Activated T-helper 2 cell treated with anti-CD3 and anti-CD28 coated beads, Interferon-gamma antibody, Interleukin-2, Interleukin-4, amounts not matched to agents 10 μg/mL and 5 μg/mL and 100 μg/mL, durations not matched to agents 14 hours and 24 hours and 36 hours (primary cell): ENCODE data around the gene YIF1A. TPM values are rescaled to one million over a fixed set of nuclear protein-coding genes. Genes with fewer than 3 reads are reported as not detected.
"Not testable (repeated sequence)": the region's sequence is repeated elsewhere in the genome, so short reads cannot be mapped to it uniquely, and the experiment has no call there.

Experiments
- DNase-seq: peaks from one replicate; pipeline ENCODE4 v3.0.0; 2021; ENCODE audit warnings: low spot score
- H3K27ac Mint-ChIP-seq: one replicate; pipeline ENCODE4 v1.8.0; 2021; ENCODE audit warnings: mixed read lengths
- H3K27me3 Mint-ChIP-seq: one replicate; pipeline ENCODE4 v1.8.0; 2021; ENCODE audit warnings: low read depth, mixed read lengths
- H3K36me3 Mint-ChIP-seq: one replicate; pipeline ENCODE4 v1.8.0; 2021; ENCODE audit warnings: low read depth, mixed read lengths
- H3K4me1 Mint-ChIP-seq: one replicate; pipeline ENCODE4 v1.8.0; 2021; ENCODE audit warnings: low read depth, mixed read lengths
- H3K4me3 Mint-ChIP-seq: one replicate; pipeline ENCODE4 v1.8.0; 2021; ENCODE audit warnings: low read depth, mild to moderate bottlenecking, moderate library complexity, mixed read lengths
- H3K9me3 Mint-ChIP-seq: one replicate; pipeline ENCODE4 v1.8.0; 2021; ENCODE audit warnings: mixed read lengths
- intact Hi-C: fragments of 100-400 bp; cut with micrococcal nuclease; formaldehyde crosslinking; loops from one replicate; pipeline ENCODE4 v1.15.1; 2023
- total RNA-seq: library from RNA; stranded (reverse); gene quantifications from 2 replicates; pipeline ENCODE4 v1.2.3, GENCODE V29; 2022

The YIF1A gene
- total RNA-seq, 1 donor from 2014 or later, result 78.9 TPM

- H3K27ac Mint-ChIP-seq, intact Hi-C loops: not testable (repeated sequence)
These were observed 31.3 kb upstream of the YIF1A start for GRCh38 chr11:66320289-66320688.

GRCh38 chr11:66318600-66318970 lies 29.6 kb upstream of the YIF1A start:
- Mint-ChIP-seq H3K27me3 (no peaks in the 10 kb centered on the region), H3K4me1 (peaks cover 17% of the 10 kb centered on the region), H3K27ac (no peak overlapping the region), H3K36me3 (no peaks in the 10 kb centered on the region), H3K4me3 (no peak overlapping the region), H3K9me3 (peaks cover 6% of the 10 kb centered on the region)
- DNase-seq, result no peak
- intact Hi-C loops, result no loop called here

More at GRCh38 chr11:66320289-66320688, 31.3 kb upstream of the YIF1A start:
- DNase-seq, H3K36me3 Mint-ChIP-seq, H3K27me3 Mint-ChIP-seq, H3K4me3 Mint-ChIP-seq, H3K9me3 Mint-ChIP-seq: not testable (repeated sequence)
- peaks cover 13% of the 10 kb centered on the region for H3K4me1 Mint-ChIP-seq

- Mint-ChIP-seq H3K4me1 (peaks cover 17% of the 10 kb centered on the region), H3K4me3 (no peak overlapping the region)
These were observed 29.0 kb upstream of the YIF1A start for GRCh38 chr11:66317723-66318599.

GRCh38 chr11:66317322-66317722 lies 28.4 kb upstream of the YIF1A start:
- Mint-ChIP-seq H3K4me3 (no peak overlapping the region), H3K27me3 (no peaks in the 10 kb centered on the region), H3K27ac (peak overlapping the region; percentile 28), H3K9me3 (peaks cover 6% of the 10 kb centered on the region), H3K36me3 (no peaks in the 10 kb centered on the region), H3K4me1 (peaks cover 19% of the 10 kb centered on the region)
- no peak for DNase-seq
- intact Hi-C loops, result no loop called here

More at GRCh38 chr11:66317723-66318599, 29.0 kb upstream of the YIF1A start:
- Mint-ChIP-seq H3K9me3 (peaks cover 6% of the 10 kb centered on the region), H3K27ac (peak overlapping the region; percentile 46), H3K27me3 (no peaks in the 10 kb centered on the region), H3K36me3 (no peaks in the 10 kb centered on the region)
- DNase-seq, result no peak
- intact Hi-C loops, result no loop called here

- peaks cover 6% of the 10 kb centered on the region for H3K9me3 Mint-ChIP-seq
- intact Hi-C loops, result no loop called here
- no peak for DNase-seq
- no peaks in the 10 kb centered on the region for H3K36me3 Mint-ChIP-seq
- H3K27me3 Mint-ChIP-seq, result no peaks in the 10 kb centered on the region
- H3K4me3 Mint-ChIP-seq, result no peak within 1 kb of the TSS
- H3K4me1 Mint-ChIP-seq, result peaks cover 21% of the 10 kb centered on the region
- H3K27ac Mint-ChIP-seq, result peak within 1 kb of the TSS; percentile 28
These were observed 27.9 kb upstream of the YIF1A start, which contains the start of gene CD248 for GRCh38 chr11:66316849-66317251. Gene CD248, minus strand, starts transcription at chr11:66317044. Its CDS starts 17 bp downstream, at chr11:66317027.

- no peak overlapping the region for H3K27ac Mint-ChIP-seq
- peaks cover 22% of the 10 kb centered on the region for H3K4me1 Mint-ChIP-seq
- H3K36me3 Mint-ChIP-seq, result no peaks in the 10 kb centered on the region
- no peaks in the 10 kb centered on the region for H3K27me3 Mint-ChIP-seq
- no peak overlapping the region for H3K4me3 Mint-ChIP-seq
- peaks cover 6% of the 10 kb centered on the region for H3K9me3 Mint-ChIP-seq
- DNase-seq, result no peak
- intact Hi-C loops, result no loop called here
These were observed 27.2 kb upstream of the YIF1A start for GRCh38 chr11:66315921-66316811.

GRCh38 chr11:66315498-66315885 lies 26.5 kb upstream of the YIF1A start:
- intact Hi-C loops, result no loop called here
- H3K4me1 Mint-ChIP-seq, result peaks cover 22% of the 10 kb centered on the region
- peaks cover 6% of the 10 kb centered on the region for H3K9me3 Mint-ChIP-seq
- no peak overlapping the region for H3K27ac Mint-ChIP-seq
- no peak overlapping the region for H3K4me3 Mint-ChIP-seq
- no peaks in the 10 kb centered on the region for H3K27me3 Mint-ChIP-seq
- no peak for DNase-seq
- H3K36me3 Mint-ChIP-seq, result no peaks in the 10 kb centered on the region

GRCh38 chr11:66314561-66315497 lies 25.9 kb upstream of the YIF1A start:
- Mint-ChIP-seq H3K4me1 (peaks cover 22% of the 10 kb centered on the region), H3K9me3 (peaks cover under 1% of the 10 kb centered on the region), H3K4me3 (no peak overlapping the region), H3K27ac (no peak overlapping the region), H3K27me3 (no peaks in the 10 kb centered on the region), H3K36me3 (no peaks in the 10 kb centered on the region)
- intact Hi-C loops, result no loop called here
- DNase-seq, result no peak

- Mint-ChIP-seq H3K27me3 (no peaks in the 10 kb centered on the region), H3K4me3 (peak overlapping the region; percentile 23), H3K4me1 (peaks cover 22% of the 10 kb centered on the region), H3K27ac (peak overlapping the region; percentile 15), H3K36me3 (no peaks in the 10 kb centered on the region), H3K9me3 (no peaks in the 10 kb centered on the region)
- DNase-seq, result no peak
- intact Hi-C loops, result no loop called here
These were observed 25.2 kb upstream of the YIF1A start for GRCh38 chr11:66314186-66314501.

GRCh38 chr11:66313321-66314185 lies 24.6 kb upstream of the YIF1A start:
- peak overlapping the region; percentile 93 for H3K4me3 Mint-ChIP-seq
- no peaks in the 10 kb centered on the region for H3K36me3 Mint-ChIP-seq
- H3K9me3 Mint-ChIP-seq, result no peaks in the 10 kb centered on the region
- DNase-seq, result no peak
- H3K27me3 Mint-ChIP-seq, result no peaks in the 10 kb centered on the region
- intact Hi-C loops, result loop anchor here (2.0 kb wide), 2 partner anchors 31 to 47 kb away; partner anchors contain the start of gene BRMS1
- peaks cover 16% of the 10 kb centered on the region for H3K4me1 Mint-ChIP-seq
- H3K27ac Mint-ChIP-seq, result no peak overlapping the region

- peak; percentile 96 for DNase-seq
- no peaks in the 10 kb centered on the region for H3K36me3 Mint-ChIP-seq
- peak overlapping the region; percentile 96 for H3K27ac Mint-ChIP-seq
- H3K27me3 Mint-ChIP-seq, result no peaks in the 10 kb centered on the region
- peaks cover 10% of the 10 kb centered on the region for H3K4me1 Mint-ChIP-seq
- H3K4me3 Mint-ChIP-seq, result peak overlapping the region; percentile 93
- H3K9me3 Mint-ChIP-seq, result no peaks in the 10 kb centered on the region
- intact Hi-C loops, result loop anchor here (1.0 to 2.0 kb wide), 4 partner anchors 16 to 46 kb away; partner anchors contain the start of genes BRMS1 and YIF1A
These were observed 23.8 kb upstream of the YIF1A start for GRCh38 chr11:66312549-66313320.
